Ishikawa (cell line): ENCODE measurements around the gene GRID1.

Experiments
- CEBPB ChIP-seq: IDR thresholded peaks from 2 replicates; pipeline ENCODE4 v1.6.1; 2012
- CREB1 ChIP-seq: IDR thresholded peaks from 2 replicates; pipeline ENCODE4 v1.6.1; 2012; ENCODE audit warnings: low read depth
- EP300 ChIP-seq: IDR thresholded peaks from 2 replicates; pipeline ENCODE4 v1.6.1; 2012; ENCODE audit warnings: borderline replicate concordance
- NFIC ChIP-seq: IDR thresholded peaks from 2 replicates; pipeline ENCODE4 v1.6.1; 2012
- RAD21 ChIP-seq: IDR thresholded peaks from 2 replicates; pipeline ENCODE4 v1.6.1; 2012; ENCODE audit warnings: low read depth
- REST ChIP-seq: IDR thresholded peaks from 2 replicates; pipeline ENCODE4 v1.6.1; 2012; ENCODE audit warnings: low read depth, mild to moderate bottlenecking
- TAF1 ChIP-seq: IDR thresholded peaks from 2 replicates; pipeline ENCODE4 v1.6.1; 2012; ENCODE audit warnings: low read depth, mild to moderate bottlenecking
- TCF12 ChIP-seq: IDR thresholded peaks from 2 replicates; pipeline ENCODE4 v1.6.1; 2012; ENCODE audit warnings: low read depth
- TEAD4 ChIP-seq: IDR thresholded peaks from 2 replicates; pipeline ENCODE4 v1.6.1; 2012
- USF1 ChIP-seq: IDR thresholded peaks from 2 replicates; pipeline ENCODE4 v1.6.1; 2012
- YY1 ChIP-seq: IDR thresholded peaks from 2 replicates; pipeline ENCODE4 v1.6.1; 2012; ENCODE audit warnings: low read depth

GRCh38 chr10:86293396-86293791 is 73.2 kb downstream of the GRID1 start:
- no peak for TF ChIP-seq REST
- no peak for TF ChIP-seq YY1
- no peak for TF ChIP-seq NFIC
- no peak for TF ChIP-seq EP300
- no peak for TF ChIP-seq TAF1
- no peak for TF ChIP-seq CEBPB
- no peak for TF ChIP-seq CREB1
- TF ChIP-seq RAD21, result no peak
- TF ChIP-seq USF1, result no peak
- TF ChIP-seq TCF12, result no peak
- no peak for TF ChIP-seq TEAD4
